ENCODE results near the gene SLC5A2.
"Not testable (repeated sequence)": the region's sequence is repeated elsewhere in the genome, so short reads cannot be mapped to it uniquely, and the experiment has no call there.

- not testable (repeated sequence) for TF ChIP-seq EZH2phosphoT487 (IDR thresholded peaks at IDR 0.05; ENCODE audit: low read length); CTCF (IDR thresholded peaks at IDR 0.05; ENCODE audit: low read length); EZH2 (optimal IDR thresholded peaks at IDR 0.05; ENCODE audit: low read depth, low read length)
Measured at GRCh38 chr16:31445931-31446330, 37.0 kb upstream of the SLC5A2 start.
